Hepatocyte (in vitro differentiated cells): Measurements from ENCODE around the gene H6PD. TPM values are rescaled to one million over a fixed set of nuclear protein-coding genes. Genes with fewer than 3 reads are reported as not detected.

Experiments used
- DNase-seq: peaks from one replicate; pipeline ENCODE4 v3.0.0-alpha.2; 2016; ENCODE audit warnings: low spot score
- H2AFZ ChIP-seq: fragments of 200-600 bp; sonication (generic); 2 replicates; pipeline ENCODE4 v1.6.0; 2016; ENCODE audit warnings: antibody characterized with exemption, mild to moderate bottlenecking
- H3K27ac ChIP-seq: fragments of 200-600 bp; sonication (generic); 2 replicates; pipeline ENCODE4 v1.5.1; 2016; ENCODE audit warnings: mild to moderate bottlenecking
- H3K27me3 ChIP-seq: fragments of 200-600 bp; sonication (generic); 2 replicates; pipeline ENCODE4 v1.6.1; 2016
- H3K36me3 ChIP-seq: fragments of 200-600 bp; sonication (generic); replicated peaks from 2 replicates; pipeline ENCODE4 v1.5.1; 2016; ENCODE audit warnings: low read depth; ENCODE audit not compliant: insufficient read depth
- H3K4me1 ChIP-seq: fragments of 200-600 bp; sonication (generic); 2 replicates; pipeline ENCODE4 v1.5.1; 2016; ENCODE audit warnings: mild to moderate bottlenecking, moderate library complexity; ENCODE audit not compliant: insufficient read depth
- H3K4me2 ChIP-seq: fragments of 200-600 bp; sonication (generic); 2 replicates; pipeline ENCODE4 v1.6.0; 2016
- H3K4me3 ChIP-seq: fragments of 200-600 bp; sonication (generic); 2 replicates; pipeline ENCODE4 v1.5.1; 2016; ENCODE audit warnings: mild to moderate bottlenecking
- H3K79me2 ChIP-seq: fragments of 200-600 bp; sonication (generic); 2 replicates; pipeline ENCODE4 v1.6.0; 2017; ENCODE audit warnings: mild to moderate bottlenecking
- H3K9me2 ChIP-seq: fragments of 200-600 bp; sonication (generic); replicated peaks from 2 replicates; pipeline ENCODE4 v1.6.0; 2017; ENCODE audit warnings: mild to moderate bottlenecking; ENCODE audit not compliant: insufficient read depth
- H3K9me3 ChIP-seq: fragments of 200-600 bp; sonication (generic); 2 replicates; pipeline ENCODE4 v1.5.1; 2016; ENCODE audit warnings: low read depth, mild to moderate bottlenecking
- H4K20me1 ChIP-seq: fragments of 200-600 bp; sonication (generic); 2 replicates; pipeline ENCODE4 v1.6.0; 2016; ENCODE audit warnings: mild to moderate bottlenecking; ENCODE audit not compliant: insufficient read depth, poor library complexity, severe bottlenecking
- EZH2 ChIP-seq: fragments of 200-600 bp; sonication (generic); IDR thresholded peaks from 2 replicates; pipeline ENCODE4 v1.6.1; 2016; ENCODE audit warnings: antibody characterized with exemption, mild to moderate bottlenecking, borderline replicate concordance
- EZH2phosphoT487 ChIP-seq: fragments of 200-600 bp; sonication (generic); IDR thresholded peaks from one replicate; pipeline ENCODE4 v1.6.1; 2018; ENCODE audit warnings: antibody characterized with exemption, mild to moderate bottlenecking, low read depth, moderate library complexity; ENCODE audit not compliant: unreplicated experiment, severe bottlenecking
- WGBS: methylation state at CpG from one replicate; pipeline ENCODE4 v1.1.6; 2016; ENCODE audit warnings: low lambda C conversion rate; ENCODE audit errors: missing lambda C conversion rate; 5-methylcytosine and 5-hydroxymethylcytosine counted together
- polyA plus RNA-seq: library from polyadenylated mRNA; unstranded; fragments of >200 nt; fragmentation: Nextera tagmentation; extraction: Ambion mirVana; gene quantifications from 2 replicates; pipeline ENCODE4 v1.2.1, GENCODE V29; 2016
- total RNA-seq: library from RNA; depleted of rRNA; stranded (reverse); fragments of >200 nt; gene quantifications from 2 replicates; pipeline ENCODE4 v1.2.3, GENCODE V29; 2014
- TF ChIP-seq, protein P1 (sequence below): fragments of 200-600 bp; sonication (generic); IDR thresholded peaks from 2 replicates; pipeline ENCODE4 v1.5.1; 2016; ENCODE audit warnings: antibody characterized with exemption, mild to moderate bottlenecking; ENCODE audit not compliant: poor library complexity

Gene H6PD
- total and polyA plus RNA-seq, 2 experiments from 2014 or later, result 26.3 to 54.8 TPM

DNA sequence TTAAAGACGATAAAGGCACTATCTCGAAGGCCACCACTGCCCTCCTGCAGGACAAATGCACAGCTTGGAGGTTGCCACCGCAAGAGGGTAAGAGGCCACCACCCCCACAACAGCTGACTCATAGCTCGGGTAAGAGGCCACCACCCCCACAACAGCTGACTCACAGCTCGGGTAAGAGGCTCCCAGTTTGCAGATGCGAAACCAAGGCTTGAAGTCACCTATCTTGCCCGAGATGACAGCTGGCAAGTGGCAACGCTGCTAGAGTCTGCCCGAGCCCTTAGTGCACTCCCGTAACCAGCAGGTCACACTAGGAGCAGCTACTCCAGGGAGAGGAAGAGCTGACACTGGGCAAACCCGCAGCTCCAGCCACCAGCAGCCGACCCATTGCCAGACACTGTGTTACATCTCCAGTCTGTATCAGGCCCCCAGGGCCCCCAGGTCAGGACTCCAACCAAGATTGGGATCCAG is 41.0 kb downstream of the H6PD start:
- Histone ChIP-seq H3K4me3 (no peak overlapping the region), H4K20me1 (no peaks in the 10 kb centered on the region), H3K27ac (peak overlapping the region; percentile 36), H3K9me3 (no peaks in the 10 kb centered on the region), H2AFZ (no peak overlapping the region), H3K4me1 (peaks cover 30% of the 10 kb centered on the region), H3K9me2 (no peaks in the 10 kb centered on the region), H3K27me3 (no peaks in the 10 kb centered on the region), H3K79me2 (no peaks in the 10 kb centered on the region), H3K36me3 (no peaks in the 10 kb centered on the region), H3K4me2 (no peak overlapping the region)
- 75% methylated on average over 12 of the region's 12 CpGs for WGBS
- TF ChIP-seq EZH2, result no peak
- no peak for TF ChIP-seq EZH2phosphoT487
- TF ChIP-seq, protein P1, sequence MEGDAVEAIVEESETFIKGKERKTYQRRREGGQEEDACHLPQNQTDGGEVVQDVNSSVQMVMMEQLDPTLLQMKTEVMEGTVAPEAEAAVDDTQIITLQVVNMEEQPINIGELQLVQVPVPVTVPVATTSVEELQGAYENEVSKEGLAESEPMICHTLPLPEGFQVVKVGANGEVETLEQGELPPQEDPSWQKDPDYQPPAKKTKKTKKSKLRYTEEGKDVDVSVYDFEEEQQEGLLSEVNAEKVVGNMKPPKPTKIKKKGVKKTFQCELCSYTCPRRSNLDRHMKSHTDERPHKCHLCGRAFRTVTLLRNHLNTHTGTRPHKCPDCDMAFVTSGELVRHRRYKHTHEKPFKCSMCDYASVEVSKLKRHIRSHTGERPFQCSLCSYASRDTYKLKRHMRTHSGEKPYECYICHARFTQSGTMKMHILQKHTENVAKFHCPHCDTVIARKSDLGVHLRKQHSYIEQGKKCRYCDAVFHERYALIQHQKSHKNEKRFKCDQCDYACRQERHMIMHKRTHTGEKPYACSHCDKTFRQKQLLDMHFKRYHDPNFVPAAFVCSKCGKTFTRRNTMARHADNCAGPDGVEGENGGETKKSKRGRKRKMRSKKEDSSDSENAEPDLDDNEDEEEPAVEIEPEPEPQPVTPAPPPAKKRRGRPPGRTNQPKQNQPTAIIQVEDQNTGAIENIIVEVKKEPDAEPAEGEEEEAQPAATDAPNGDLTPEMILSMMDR, result no peak
- no peak for DNase-seq

DNA sequence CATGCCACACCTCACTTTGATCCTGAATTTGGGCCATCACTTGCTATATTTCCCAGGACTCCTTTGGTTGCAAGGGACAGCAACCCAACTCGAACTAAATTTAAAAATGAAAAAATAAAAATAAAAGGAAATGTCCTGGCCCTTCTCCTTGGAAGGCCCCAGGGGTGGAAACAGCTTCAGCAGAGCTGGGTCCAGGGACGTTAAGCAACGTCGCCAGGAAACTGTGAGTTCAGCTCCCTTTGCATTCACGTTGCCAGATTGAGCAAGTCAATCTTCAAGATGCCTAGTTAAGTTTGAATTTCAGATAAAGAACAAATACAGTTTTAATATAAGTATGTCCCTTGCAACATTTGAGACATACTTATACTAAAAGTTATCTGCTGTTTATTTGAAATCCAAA is 43.5 kb downstream of the H6PD start:
- Histone ChIP-seq H2AFZ (no peak overlapping the region), H4K20me1 (no peaks in the 10 kb centered on the region), H3K9me2 (no peaks in the 10 kb centered on the region), H3K4me2 (no peak overlapping the region), H3K9me3 (no peaks in the 10 kb centered on the region), H3K4me1 (peaks cover 34% of the 10 kb centered on the region), H3K36me3 (no peaks in the 10 kb centered on the region), H3K27me3 (no peaks in the 10 kb centered on the region), H3K27ac (peak overlapping the region; percentile 88), H3K4me3 (no peak overlapping the region), H3K79me2 (no peaks in the 10 kb centered on the region)
- TF ChIP-seq EZH2phosphoT487 (no peak), EZH2 (no peak)
- TF ChIP-seq, protein P1, result no peak
- no peak for DNase-seq
- 89% methylated on average over 5 of the region's 5 CpGs for WGBS

- Histone ChIP-seq H3K27me3 (no peaks in the 10 kb centered on the region), H3K4me1 (peaks cover 34% of the 10 kb centered on the region), H3K36me3 (no peaks in the 10 kb centered on the region), H3K9me2 (no peaks in the 10 kb centered on the region), H3K27ac (peak overlapping the region; percentile 88), H4K20me1 (no peaks in the 10 kb centered on the region), H2AFZ (peak overlapping the region; percentile 28), H3K79me2 (no peaks in the 10 kb centered on the region), H3K4me3 (no peak overlapping the region), H3K9me3 (no peaks in the 10 kb centered on the region), H3K4me2 (no peak overlapping the region)
- 85% methylated on average over 10 of the region's 10 CpGs for WGBS
- TF ChIP-seq EZH2phosphoT487 (no peak), EZH2 (no peak)
- TF ChIP-seq, protein P1, result no peak
- DNase-seq, result no peak
Observed at GRCh38 chr1:9278585-9279153, 44.1 kb downstream of the H6PD start.
